Measurements from ENCODE around the gene CTNNBIP1. TPM values are rescaled to one million over a fixed set of nuclear protein-coding genes. Genes with fewer than 3 reads are reported as not detected.

CTNNBIP1 gene
- 17.6 and 21.4 TPM in 2 replicates for total RNA-seq

GRCh38 chr1:9910076-9910422 lies at the start of gene CTNNBIP1:
Gene CTNNBIP1, minus strand, starts transcription at chr1:9910269. Its CDS starts 38,205 bp downstream, at chr1:9872064.

GRCh38 chr1:9942939-9943788 lies 33.1 kb upstream of the CTNNBIP1 start, which contains the start of the genes LZIC and NMNAT1:
Gene LZIC, minus strand, starts transcription at chr1:9943391. Its CDS starts 6,772 bp downstream, at chr1:9936619.
Gene NMNAT1, plus strand, starts transcription at chr1:9943475. Its CDS starts 28,599 bp downstream, at chr1:9972074.

DNA sequence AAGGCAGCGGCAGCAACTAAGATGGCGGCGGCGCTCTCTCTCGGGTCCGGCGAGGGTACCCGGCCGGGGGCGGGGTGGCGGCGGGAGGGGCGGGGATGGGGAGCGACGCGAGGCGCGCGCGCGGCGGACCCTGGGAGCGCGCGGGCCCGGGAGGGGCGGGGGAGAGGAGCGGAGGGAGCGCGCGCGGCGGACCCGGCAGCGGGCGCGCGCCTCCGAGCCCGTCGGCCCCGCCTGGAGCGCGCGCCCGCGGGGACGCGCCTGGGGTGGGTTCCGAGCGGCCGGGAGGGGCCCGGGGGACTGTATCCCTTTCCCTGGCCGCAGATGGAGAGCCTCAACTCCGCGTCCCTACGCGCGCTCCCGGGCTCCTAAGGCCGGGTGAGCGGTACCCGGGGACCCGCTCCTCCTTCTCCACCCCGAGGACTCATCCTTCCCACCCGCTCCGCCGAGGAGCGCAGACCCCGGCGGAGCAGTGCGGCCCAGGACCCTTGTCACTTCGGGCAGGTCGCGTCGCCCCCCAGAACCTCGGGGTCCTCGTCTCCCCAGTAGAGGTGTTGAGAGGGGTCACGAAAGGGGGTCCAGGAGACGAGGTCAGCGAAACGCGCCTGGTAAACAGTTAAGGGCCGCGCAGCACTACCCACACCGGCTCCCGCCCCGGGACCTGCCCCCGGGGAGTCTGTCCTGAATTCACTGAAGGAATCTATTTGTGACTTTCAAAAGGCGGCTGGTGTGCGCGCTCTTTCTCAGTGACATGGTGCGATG lies 85.9 kb downstream of the CTNNBIP1 start, which contains the start of gene CLSTN1:
Gene CLSTN1, minus strand, starts transcription at position 23 of the 759 bp plus-strand sequence. CDS start 232 bp downstream, outside the sequence.

Other genes with a start within 250 kb of the CTNNBIP1 start
- gene CLSTN1, start 86.3 kb downstream of the CTNNBIP1 start, total RNA-seq, result 73.6 and 81.2 TPM in 2 replicates
- 16.0 and 20.2 TPM in 2 replicates for gene LZIC, start 33.1 kb upstream of the CTNNBIP1 start, total RNA-seq
- gene NMNAT1, start 33.2 kb upstream of the CTNNBIP1 start, total RNA-seq, result 5.7 and 8.2 TPM in 2 replicates
- gene RBP7, start 87.0 kb upstream of the CTNNBIP1 start, total RNA-seq, result not detected in 2 replicates
- 31.0 and 35.4 TPM in 2 replicates for gene UBE4B, start 122.7 kb upstream of the CTNNBIP1 start, total RNA-seq

All from epithelial cell of alveolus of lung (primary cell).